ENCODE results near the gene PALB2. TPM values are rescaled to one million over a fixed set of nuclear protein-coding genes. Genes with fewer than 3 reads are reported as not detected.

Gene PALB2
- total RNA-seq = 10 to 100 TPM; 21.6 to 22.9 TPM

DNA sequence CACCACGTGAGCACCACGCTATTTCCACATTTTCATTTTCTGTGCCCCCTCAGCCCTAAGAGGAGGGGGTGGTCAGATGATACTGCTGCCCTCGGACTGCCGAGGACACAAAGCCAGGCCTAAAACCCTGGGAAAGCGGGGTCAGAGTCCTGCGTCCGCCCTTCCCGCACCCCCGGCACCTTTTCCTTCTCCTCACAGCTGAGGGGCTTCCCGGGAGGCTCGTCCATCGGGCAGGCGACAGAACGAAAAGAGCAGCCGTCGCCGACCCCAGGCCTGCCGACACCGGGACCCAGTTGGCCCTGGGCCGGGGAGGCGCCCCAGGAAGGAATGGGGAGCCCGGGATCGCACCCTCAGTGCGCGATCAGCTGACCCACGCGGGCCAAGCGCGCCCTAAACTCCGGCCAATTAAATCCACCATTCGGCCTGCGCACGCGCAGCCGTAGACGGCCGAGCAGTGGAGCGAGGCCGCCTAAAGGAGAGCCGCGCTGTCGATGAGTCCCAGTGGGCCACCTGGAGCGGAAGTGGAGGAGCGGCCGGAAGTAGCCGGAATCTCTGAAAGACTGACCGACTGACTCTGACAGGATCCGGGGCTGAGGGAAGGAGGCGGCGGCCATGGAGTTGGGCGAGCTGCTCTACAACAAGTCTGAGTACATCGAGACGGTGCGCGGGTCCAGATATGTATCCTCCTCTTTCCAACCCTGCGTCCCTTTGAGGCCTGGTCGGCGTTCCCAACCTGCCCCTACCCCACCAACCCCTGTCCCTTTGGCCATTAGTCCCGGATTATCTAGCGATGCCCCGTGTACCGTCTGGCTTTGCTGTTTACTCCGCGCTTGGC is at the start of gene PALB2, which contains the start of gene DCTN5:
Gene PALB2 (minus strand): TSS at position 380 of the 835 bp plus-strand sequence. CDS start 153 bp downstream, at position 227.
Gene DCTN5 (plus strand): TSS at position 536 of the 835 bp plus-strand sequence. CDS start 77 bp downstream, at position 613.
- peaks cover 0 to 4% of the 10 kb centered on the region in 2 donors for H3K9me3 Mint-ChIP-seq
- peaks cover 40 to 41% of the 10 kb centered on the region in 2 donors for H3K36me3 Mint-ChIP-seq
- ATAC-seq (peak; percentile 99), DNase-seq (ENCODE audit: low spot score in 2 of 2) (peak; percentile 86 to 96)
- peak within 1 kb of the TSS; percentile 95 to 99 for H3K27ac Mint-ChIP-seq

DNA sequence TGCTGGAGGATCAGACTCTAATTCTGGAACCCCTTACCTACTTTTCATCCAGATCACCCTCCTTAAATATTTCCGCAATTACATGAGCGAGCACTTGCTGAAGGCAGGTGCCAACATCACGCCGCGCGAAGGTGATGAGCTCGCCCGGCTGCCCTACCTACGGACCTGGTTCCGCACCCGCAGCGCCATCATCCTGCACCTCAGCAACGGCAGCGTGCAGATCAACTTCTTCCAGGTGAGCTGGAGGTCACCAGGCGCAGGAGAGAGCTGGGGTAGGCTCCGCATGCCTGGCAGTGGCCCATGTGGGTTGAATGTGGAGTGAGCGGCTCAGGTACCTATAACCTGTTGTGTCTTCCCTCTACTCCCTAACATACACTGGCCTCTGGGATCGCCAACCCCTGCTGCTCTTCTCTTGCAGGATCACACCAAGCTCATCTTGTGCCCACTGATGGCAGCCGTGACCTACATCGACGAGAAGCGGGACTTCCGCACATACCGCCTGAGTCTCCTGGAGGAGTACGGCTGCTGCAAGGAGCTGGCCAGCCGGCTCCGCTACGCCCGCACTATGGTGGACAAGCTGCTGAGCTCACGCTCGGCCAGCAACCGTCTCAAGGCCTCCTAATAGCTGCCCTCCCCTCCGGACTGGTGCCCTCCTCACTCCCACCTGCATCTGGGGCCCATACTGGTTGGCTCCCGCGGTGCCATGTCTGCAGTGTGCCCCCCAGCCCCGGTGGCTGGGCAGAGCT is 48.5 kb upstream of the PALB2 start:
- no peak for ATAC-seq

DNA sequence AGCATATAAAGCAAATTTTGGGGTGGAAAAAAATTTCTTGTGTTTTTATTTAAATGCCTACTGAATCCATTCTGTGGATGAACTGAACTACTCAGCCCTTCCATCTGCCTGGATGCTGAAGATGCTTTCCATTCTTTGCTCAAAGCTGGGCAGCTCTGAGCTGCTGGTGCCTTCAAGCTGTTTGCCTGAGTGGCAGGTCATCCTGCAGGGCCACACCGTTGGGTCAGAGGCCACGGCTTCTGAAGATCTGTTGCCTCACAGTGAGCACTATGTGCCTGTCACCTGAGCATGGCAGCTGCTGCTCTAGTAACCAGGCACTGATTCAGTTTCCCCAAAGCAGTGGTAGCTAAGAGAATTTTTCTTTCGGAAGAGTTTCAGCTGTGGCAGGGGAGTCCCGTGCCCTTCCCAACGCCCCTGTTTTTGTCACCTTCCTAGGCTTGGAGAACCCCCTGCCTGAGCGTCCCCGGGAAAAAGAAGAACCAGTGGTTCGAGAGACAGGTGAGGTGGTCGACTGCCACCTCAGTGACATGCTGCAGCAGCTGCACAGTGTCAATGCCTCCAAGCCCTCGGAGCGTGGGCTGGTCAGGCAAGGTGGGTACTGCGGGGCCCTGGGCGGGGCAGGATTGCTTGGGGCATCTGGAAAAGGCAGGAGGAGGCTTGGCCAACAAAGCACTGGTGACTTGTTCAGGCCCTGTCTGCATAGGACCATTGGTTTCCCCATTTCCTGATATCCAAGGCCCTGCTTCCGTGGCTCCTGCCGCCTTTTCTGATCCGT is 46.1 kb upstream of the PALB2 start:
- ATAC-seq (no peak), DNase-seq (ENCODE audit: low spot score in 2 of 2) (no peak)
- peak overlapping the region in 1 of 2 donors; percentile 2 for H3K27ac Mint-ChIP-seq
- H3K36me3 Mint-ChIP-seq = peaks cover 7 to 38% of the 10 kb centered on the region in 2 donors
- no peaks in the 10 kb centered on the region for H3K9me3 Mint-ChIP-seq

More for the DNA sequence above, 48.5 kb upstream of the PALB2 start:
- Mint-ChIP-seq H3K27ac (no peak overlapping the region), H3K36me3 (peaks cover 7 to 30% of the 10 kb centered on the region in 2 donors), H3K9me3 (no peaks in the 10 kb centered on the region)
- no peak for DNase-seq (ENCODE audit: low spot score in 2 of 2)

DNA sequence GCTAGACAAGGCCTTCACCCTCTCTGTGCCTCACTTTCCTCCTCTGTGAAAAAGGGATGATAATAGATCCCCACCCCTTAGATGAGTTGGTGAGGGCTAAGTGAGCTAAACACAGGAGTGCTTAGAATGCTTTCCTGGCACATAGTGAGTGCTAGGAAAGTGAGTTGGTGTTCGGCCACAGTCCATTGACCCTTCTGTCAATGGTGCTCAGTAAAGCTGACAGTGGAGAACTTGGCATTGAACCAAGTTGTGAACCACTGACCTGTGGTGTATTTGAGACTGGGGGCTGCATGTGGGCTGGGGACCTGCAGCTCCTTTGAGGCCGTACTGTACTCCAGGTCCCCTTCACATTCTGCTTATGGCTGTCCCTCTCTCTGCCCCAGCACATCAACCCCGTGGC is 42.4 kb upstream of the PALB2 start:
- no peak overlapping the region for H3K27ac Mint-ChIP-seq
- H3K9me3 Mint-ChIP-seq = no peaks in the 10 kb centered on the region
- H3K36me3 Mint-ChIP-seq = peaks cover 21 to 47% of the 10 kb centered on the region in 2 donors
- DNase-seq (ENCODE audit: low spot score in 2 of 2) (no peak), ATAC-seq (no peak)

DNA sequence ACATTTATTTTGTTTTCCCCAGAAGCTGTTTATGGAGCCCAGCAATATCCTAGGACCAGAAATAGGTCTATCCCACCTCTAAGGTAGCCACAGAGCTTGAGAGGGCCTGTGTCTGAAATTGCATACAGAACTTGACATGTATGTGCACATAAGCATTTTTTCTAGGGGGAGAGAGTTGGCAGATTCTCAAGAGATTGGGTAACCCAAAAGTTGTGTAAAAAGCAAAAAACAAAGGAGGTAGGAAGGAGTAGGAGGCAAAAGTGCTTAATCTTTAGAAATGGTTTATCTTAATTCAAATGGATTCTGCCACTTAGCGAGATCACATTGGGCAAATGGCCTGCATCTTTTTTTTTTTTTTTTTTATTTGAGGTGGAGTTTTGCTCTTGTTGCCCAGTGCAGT is 41.1 kb upstream of the PALB2 start:
- ATAC-seq (no peak), DNase-seq (ENCODE audit: low spot score in 2 of 2) (no peak)
- Mint-ChIP-seq H3K27ac (peak overlapping the region in 1 of 2 donors; percentile 6), H3K9me3 (no peaks in the 10 kb centered on the region), H3K36me3 (peaks cover 21 to 43% of the 10 kb centered on the region in 2 donors)

DNA sequence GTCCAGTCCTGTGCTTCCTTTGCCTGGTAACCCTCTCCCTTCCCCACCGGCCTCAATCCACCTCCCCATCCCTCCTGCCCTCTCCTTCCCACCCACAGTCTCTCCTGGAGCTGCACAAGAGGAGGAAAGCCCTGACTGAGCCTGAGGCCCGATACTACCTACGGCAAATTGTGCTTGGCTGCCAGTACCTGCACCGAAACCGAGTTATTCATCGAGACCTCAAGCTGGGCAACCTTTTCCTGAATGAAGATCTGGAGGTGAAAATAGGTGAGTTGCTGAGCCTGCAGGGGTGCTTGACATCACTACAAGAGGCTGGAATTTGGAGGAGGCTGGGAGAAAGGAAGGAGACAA is 38.9 kb upstream of the PALB2 start:
- H3K36me3 Mint-ChIP-seq = peaks cover 21 to 33% of the 10 kb centered on the region in 2 donors
- H3K9me3 Mint-ChIP-seq = no peaks in the 10 kb centered on the region
- ATAC-seq (no peak), DNase-seq (ENCODE audit: low spot score in 2 of 2) (no peak)
- peak overlapping the region; percentile 47 to 68 for H3K27ac Mint-ChIP-seq

DNA sequence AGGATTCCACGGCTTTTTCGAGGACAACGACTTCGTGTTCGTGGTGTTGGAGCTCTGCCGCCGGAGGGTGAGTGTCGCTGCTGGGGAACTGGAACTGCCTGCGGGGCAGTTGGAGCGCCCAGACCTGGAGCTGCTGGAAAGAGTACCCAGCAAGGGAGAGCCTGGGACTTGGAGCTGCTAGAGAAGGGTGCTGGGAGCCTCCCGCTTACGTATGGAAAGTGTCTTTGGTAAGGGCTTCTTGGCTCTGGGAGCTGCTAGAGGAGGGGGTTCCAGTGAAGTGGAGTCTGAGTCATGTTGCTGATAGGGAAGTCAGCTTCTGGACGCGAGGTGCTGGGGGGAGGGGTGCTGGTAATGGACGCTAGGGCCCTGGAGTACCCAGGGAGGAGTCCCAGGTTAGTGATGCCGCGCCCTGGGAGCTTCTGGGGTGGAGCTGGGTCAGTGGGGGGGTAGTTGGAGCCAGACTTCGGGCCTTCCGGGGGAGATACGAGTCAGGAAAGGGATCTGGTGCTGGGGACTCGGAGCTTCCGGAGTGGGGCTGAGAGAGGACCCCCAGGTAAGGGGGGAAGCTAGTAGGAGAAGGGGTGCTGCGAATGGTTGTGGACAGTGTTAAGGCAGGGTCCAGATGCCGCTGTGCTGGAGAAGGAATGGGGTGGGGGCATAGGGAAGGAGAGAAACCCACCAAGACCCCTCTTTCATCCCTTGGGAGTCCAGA is 38.3 kb upstream of the PALB2 start:
- no peaks in the 10 kb centered on the region for H3K9me3 Mint-ChIP-seq
- H3K27ac Mint-ChIP-seq = peak overlapping the region; percentile 68 to 95
- peak; percentile 8 to 20 for ATAC-seq
- H3K36me3 Mint-ChIP-seq = peaks cover 21 to 33% of the 10 kb centered on the region in 2 donors
- DNase-seq (ENCODE audit: low spot score in 2 of 2) = no peak

DNA sequence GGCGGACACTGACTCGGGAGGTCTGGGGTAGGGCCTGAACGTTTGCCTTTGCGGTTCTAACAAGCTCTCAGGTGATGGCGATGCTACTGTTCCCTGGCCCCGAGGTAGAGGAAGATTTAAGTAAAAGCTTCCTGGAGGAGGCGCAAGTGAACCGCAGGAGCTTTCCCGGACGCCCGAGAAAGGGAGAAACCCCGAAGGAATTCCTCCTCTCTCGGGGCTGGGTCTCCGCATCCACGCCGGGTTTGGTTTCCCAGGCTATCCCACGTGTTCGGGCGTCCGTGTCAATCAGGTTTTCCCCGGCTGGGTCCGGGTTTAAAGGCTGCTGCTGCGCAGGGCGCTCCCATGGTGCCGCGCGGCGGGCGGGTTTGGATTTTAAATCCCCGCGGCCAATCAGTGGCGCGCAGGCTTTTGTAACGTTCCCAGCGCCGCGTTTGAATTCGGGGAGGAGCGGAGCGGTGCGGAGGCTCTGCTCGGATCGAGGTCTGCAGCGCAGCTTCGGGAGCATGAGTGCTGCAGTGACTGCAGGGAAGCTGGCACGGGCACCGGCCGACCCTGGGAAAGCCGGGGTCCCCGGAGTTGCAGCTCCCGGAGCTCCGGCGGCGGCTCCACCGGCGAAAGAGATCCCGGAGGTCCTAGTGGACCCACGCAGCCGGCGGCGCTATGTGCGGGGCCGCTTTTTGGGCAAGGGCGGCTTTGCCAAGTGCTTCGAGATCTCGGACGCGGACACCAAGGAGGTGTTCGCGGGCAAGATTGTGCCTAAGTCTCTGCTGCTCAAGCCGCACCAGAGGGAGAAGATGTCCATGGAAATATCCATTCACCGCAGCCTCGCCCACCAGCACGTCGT is 37.5 kb upstream of the PALB2 start, which contains the start of gene PLK1:
Gene PLK1 (plus strand): TSS at position 460 of the 844 bp plus-strand sequence. CDS start 44 bp downstream, at position 504.
- peak; percentile 85 to 87 for DNase-seq (ENCODE audit: low spot score in 2 of 2)
- Mint-ChIP-seq H3K36me3 (peaks cover 21 to 29% of the 10 kb centered on the region in 2 donors), H3K27ac (peak within 1 kb of the TSS; percentile 68 to 95), H3K9me3 (no peaks in the 10 kb centered on the region)
- ATAC-seq = peak; percentile 94 to 98

DNA sequence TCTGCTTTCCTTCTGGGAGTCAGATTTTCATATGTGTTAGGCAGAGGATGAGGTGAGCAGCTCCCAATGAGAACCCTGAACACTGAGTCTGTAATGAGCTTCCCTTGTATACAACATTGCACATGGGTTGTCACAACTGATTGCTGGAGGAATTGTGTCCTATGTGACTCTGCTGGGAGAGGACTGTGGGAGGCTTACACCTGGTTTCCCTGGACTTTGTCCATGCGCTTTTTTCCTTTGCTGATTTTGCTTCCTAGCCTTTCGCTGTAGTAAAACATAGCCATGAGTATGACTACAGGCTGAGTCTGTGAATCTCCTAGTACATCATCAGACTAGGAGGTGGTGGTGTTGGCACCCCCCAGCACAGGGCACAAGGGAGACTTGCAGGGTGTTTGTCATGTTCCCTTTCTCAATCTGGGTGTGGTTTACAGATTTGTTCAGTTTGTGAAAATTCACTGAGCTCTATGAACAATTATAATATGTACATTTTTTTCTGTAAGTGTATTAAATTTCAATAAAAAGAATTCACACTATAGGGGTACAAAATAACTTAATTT is 35.9 kb upstream of the PALB2 start:
- Mint-ChIP-seq H3K36me3 (peaks cover 19 to 28% of the 10 kb centered on the region in 2 donors), H3K27ac (no peak overlapping the region), H3K9me3 (no peaks in the 10 kb centered on the region)
- DNase-seq (ENCODE audit: low spot score in 2 of 2) (no peak), ATAC-seq (no peak)

DNA sequence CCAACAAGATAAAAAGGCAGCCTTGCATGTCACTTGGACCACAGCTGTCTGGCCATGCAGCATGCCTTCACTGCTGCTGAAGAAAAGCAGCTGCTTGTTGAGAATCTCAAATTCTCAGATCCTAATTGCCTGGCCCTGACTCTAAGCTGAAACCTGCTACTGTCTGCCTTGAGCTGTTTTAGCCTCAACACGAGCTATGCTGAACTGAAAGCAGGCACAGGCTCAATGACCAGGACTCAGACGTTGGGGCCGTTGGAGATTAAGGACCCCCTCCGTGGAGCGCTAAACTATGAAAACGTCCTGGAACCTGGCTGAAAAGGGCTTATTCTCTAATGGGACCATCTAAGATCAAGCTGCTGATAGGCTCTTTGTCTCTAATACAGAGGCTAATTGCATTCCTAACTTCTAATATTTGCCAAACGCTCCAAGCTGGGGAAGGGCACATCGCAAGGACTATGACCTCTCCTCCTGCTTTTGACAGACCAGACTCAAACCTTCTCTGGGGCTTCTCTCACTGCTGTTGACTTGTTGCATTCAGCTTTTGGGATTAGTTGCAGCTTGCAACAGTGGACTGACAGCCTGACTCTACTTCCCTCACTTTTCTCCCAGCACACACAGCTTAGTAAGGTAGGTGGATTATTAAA is 33.0 kb upstream of the PALB2 start:
- ATAC-seq (no peak), DNase-seq (ENCODE audit: low spot score in 2 of 2) (no peak)
- Mint-ChIP-seq H3K9me3 (no peaks in the 10 kb centered on the region), H3K36me3 (peaks cover 16 to 35% of the 10 kb centered on the region in 2 donors), H3K27ac (no peak overlapping the region)

DNA sequence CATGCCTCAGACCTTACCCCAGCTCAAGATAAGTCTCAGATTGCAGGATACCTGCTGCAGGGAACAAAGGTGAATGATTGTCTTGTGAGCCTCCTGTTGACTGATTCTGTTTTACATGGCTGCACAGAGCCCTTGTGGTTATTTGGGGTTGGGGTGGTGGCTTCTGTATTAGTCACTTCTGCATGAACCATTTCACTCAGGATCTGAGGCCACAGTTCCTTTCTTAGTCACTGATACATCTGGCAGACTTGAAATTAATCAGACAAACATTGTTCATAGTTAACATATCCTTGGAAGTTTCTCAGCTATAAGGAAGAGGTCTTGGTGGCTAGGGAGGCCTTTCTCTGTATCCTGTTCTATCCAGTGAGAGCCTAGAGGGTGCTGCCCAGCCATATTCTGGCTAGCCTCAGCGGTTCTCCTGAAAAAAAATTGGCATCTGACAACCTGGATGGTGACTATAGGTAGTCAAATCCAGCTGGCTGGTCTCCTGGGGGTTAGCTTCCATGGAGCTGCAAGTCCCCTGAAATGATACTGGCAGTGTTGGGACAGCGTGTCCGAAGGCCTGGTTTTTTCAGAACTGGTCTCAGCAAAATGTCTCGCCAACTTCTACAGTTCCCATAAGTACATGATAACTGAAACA is 29.1 kb upstream of the PALB2 start:
- ATAC-seq (peak; percentile 98 to 99), DNase-seq (ENCODE audit: low spot score in 2 of 2) (peak in 1 of 2 donors; percentile 60)
- Mint-ChIP-seq H3K9me3 (no peaks in the 10 kb centered on the region), H3K36me3 (peaks cover 35 to 61% of the 10 kb centered on the region in 2 donors), H3K27ac (peak overlapping the region; percentile 38 to 76)

DNA sequence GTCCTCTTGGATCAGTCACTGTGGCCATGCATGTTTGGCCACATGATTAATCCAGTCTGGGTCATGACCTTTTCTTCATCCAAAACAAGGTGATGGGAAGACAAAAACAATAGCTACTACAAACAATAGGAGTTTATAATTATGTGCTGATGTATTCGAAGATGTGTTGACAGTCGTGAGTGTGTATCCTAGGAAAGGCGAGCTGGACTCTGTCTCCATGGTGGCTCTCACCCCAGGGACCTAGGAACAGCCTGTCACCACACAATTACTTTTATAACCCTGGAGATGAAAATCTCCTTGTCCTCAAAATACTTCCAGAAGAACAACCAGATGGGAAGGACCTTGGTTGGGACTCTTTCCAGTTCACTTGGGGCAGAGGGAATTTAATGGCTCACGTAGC is 27.8 kb upstream of the PALB2 start:
- H3K36me3 Mint-ChIP-seq = peaks cover 43 to 70% of the 10 kb centered on the region in 2 donors
- DNase-seq (ENCODE audit: low spot score in 2 of 2) (no peak), ATAC-seq (no peak)
- no peak overlapping the region for H3K27ac Mint-ChIP-seq
- H3K9me3 Mint-ChIP-seq = no peaks in the 10 kb centered on the region

DNA sequence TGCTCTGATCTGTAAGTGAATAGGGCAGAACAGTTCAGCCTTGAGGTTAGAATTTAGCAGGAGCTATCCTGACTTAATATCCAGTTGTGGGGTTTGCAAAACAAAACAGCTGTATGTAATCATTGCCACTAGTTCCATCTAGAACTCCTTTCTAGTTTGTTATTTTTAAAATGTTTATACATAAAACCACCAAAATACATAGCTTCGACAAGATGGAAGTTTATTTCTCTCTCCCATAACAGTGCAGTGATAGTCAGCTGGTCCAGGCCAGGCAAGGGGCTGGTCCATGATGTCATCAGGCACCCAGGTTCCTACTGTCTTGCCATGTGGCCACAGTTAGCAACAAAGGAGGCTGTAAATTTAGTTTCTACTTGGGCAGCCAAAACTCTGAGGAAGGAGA is 27.1 kb upstream of the PALB2 start:
- ATAC-seq = no peak
- Mint-ChIP-seq H3K9me3 (no peaks in the 10 kb centered on the region), H3K36me3 (peaks cover 43 to 70% of the 10 kb centered on the region in 2 donors), H3K27ac (no peak overlapping the region)
- no peak for DNase-seq (ENCODE audit: low spot score in 2 of 2)

DNA sequence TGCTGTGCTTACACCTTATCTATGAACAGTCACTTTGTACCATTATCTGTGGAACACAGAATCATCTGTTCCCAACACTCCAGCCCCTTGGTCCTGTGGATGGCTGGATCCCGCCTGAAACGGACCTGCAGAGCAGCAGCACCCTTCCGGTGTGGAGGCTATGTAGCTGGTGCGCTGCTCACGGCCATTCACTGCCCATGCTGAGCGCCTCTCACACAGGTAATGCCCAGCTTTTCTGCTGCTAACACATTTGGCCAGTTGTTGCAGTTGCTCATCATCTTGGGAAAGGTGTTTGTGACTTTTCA is 26.2 kb upstream of the PALB2 start:
- Mint-ChIP-seq H3K9me3 (no peaks in the 10 kb centered on the region), H3K27ac (no peak overlapping the region), H3K36me3 (peaks cover 43 to 68% of the 10 kb centered on the region in 2 donors)
- DNase-seq (ENCODE audit: low spot score in 2 of 2) (no peak), ATAC-seq (no peak)

Data from activated naive CD4-positive, alpha-beta T cell treated with anti-CD3 and anti-CD28 coated beads, Interleukin-2, amount 50 U/mL, for 72 hours (primary cell).